ENCODE results near the gene CFAP73.

CFAP73 gene

DNA sequence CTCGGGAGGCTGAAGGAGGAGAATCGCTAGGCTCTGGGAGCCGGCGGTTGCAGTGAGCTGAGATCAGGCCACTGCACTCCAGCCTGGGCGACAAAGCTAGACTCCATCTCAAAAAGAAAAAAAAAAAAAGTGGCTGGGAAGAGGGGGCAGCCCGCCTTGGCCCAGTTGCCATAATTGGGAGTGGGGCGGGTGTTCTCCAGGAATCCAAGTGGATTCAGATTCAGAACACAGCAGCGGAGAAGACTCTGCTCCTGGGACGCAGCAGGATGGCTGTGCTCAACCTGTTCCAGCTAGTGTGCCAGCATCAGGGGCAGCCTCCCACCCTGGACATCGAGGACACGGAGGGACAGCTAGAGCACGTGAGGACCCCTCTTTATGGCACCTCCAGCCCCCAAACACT, 5.5 kb downstream of the CFAP73 start:
- peaks cover 19% of the 10 kb centered on the region for H3K36me3 ChIP-seq (replicated peaks)
- in situ Hi-C loops (cut with HindIII; ENCODE audit: low pct_ligation_motif_present, low sequenced_read_pairs), result loop anchor here (25.0 kb wide), 1 partner anchor 118 kb away; no protein-coding TSS in a partner anchor

GRCh38 chr12:113155646-113156045, 6.1 kb downstream of the CFAP73 start:
- no peak for DNase-seq
- Histone ChIP-seq H3K27ac (no peak overlapping the region), H3K36me3 (replicated peaks) (peaks cover 25% of the 10 kb centered on the region), H3K27me3 (replicated peaks) (peaks cover 17% of the 10 kb centered on the region), H3K4me3 (ENCODE audit: low read depth, low read length) (no peak overlapping the region)
- in situ Hi-C loops (cut with HindIII; ENCODE audit: low pct_ligation_motif_present, low sequenced_read_pairs), result loop anchor here (25.0 kb wide), 1 partner anchor 118 kb away; no protein-coding TSS in a partner anchor
- TF ChIP-seq CTCF (IDR thresholded peaks at IDR 0.05; ENCODE audit: low read depth, low read length, missing control alignments), result no peak

More for the DNA sequence above, 5.5 kb downstream of the CFAP73 start:
- H3K27me3 ChIP-seq (replicated peaks), result peaks cover 17% of the 10 kb centered on the region
- H3K27ac ChIP-seq, result no peak overlapping the region
- TF ChIP-seq CTCF (IDR thresholded peaks at IDR 0.05; ENCODE audit: low read depth, low read length, missing control alignments), result no peak
- no peak overlapping the region for H3K4me3 ChIP-seq (ENCODE audit: low read depth, low read length)
- no peak for DNase-seq

DNA sequence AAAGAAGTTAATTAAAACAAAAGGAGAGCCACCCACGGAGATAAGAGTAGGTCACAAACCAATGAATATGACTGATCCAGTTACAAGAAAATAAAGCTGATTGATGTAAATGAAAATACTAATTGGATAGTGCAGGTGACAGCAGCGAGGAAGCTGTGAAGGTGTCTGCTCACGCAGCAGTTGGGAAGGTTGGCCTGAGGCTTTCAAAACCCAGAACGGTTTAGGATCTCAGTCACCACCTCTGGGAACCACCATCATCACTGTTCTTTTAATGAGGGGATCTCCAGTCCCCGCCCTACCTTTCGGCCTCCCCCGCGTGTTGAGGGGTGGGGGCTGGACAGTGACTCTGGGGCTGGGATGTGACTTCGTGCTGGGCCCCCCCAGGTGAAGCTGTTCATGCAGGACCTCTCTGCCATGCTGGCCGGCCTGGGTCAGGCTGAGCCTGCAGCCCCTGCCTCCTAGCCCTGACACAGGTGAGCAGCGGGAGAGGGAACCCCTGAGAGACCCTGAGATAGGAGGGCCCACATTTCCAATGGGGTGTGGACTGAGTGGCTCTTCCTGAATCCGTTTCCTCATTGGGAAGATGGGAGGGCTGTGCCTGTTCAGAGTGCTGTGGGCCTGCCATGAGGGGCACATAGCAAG, 7.8 kb downstream of the CFAP73 start:
- no peak for TF ChIP-seq CTCF (IDR thresholded peaks at IDR 0.05; ENCODE audit: low read depth, low read length, missing control alignments)
- in situ Hi-C loops (cut with HindIII; ENCODE audit: low pct_ligation_motif_present, low sequenced_read_pairs), result loop anchor here (25.0 kb wide), 1 partner anchor 120 kb away; no protein-coding TSS in a partner anchor
- Histone ChIP-seq H3K4me3 (ENCODE audit: low read depth, low read length) (no peak overlapping the region), H3K36me3 (replicated peaks) (peaks cover 35% of the 10 kb centered on the region), H3K27me3 (replicated peaks) (peaks cover 14% of the 10 kb centered on the region), H3K27ac (no peak overlapping the region)
- no peak for DNase-seq

GRCh38 chr12:113158439-113159203, 9.1 kb downstream of the CFAP73 start:
- Histone ChIP-seq H3K4me3 (ENCODE audit: low read depth, low read length) (no peak overlapping the region), H3K27ac (no peak overlapping the region), H3K36me3 (replicated peaks) (peaks cover 39% of the 10 kb centered on the region), H3K27me3 (replicated peaks) (peaks cover 9% of the 10 kb centered on the region)
- DNase-seq, result no peak
- in situ Hi-C loops (cut with HindIII; ENCODE audit: low pct_ligation_motif_present, low sequenced_read_pairs), result loop anchor here (25.0 kb wide), 1 partner anchor 121 kb away; no protein-coding TSS in a partner anchor
- TF ChIP-seq CTCF (IDR thresholded peaks at IDR 0.05; ENCODE audit: low read depth, low read length, missing control alignments), result no peak

- Histone ChIP-seq H3K27me3 (replicated peaks) (no peaks in the 10 kb centered on the region), H3K36me3 (replicated peaks) (peaks cover 51% of the 10 kb centered on the region), H3K27ac (no peak overlapping the region), H3K4me3 (ENCODE audit: low read depth, low read length) (no peak overlapping the region)
- DNase-seq, result no peak
- no peak for TF ChIP-seq CTCF (IDR thresholded peaks at IDR 0.05; ENCODE audit: low read depth, low read length, missing control alignments)
- in situ Hi-C loops (cut with HindIII; ENCODE audit: low pct_ligation_motif_present, low sequenced_read_pairs), result loop anchor here (25.0 kb wide), 1 partner anchor 123 kb away; no protein-coding TSS in a partner anchor
Measured at GRCh38 chr12:113159937-113160336, 10.4 kb downstream of the CFAP73 start.

Measured in brain microvascular endothelial cell (primary cell).